GM18519 (cell line): ENCODE data around the gene CDH11.

Experiments
- ATAC-seq: cut with Tn5 transposase; IDR thresholded peaks from one replicate; pipeline ENCODE4 v1.9.1; 2021; ENCODE audit warnings: mild to moderate bottlenecking, moderate library complexity; ENCODE audit not compliant: unreplicated experiment, low FRiP score

CDH11 gene

DNA sequence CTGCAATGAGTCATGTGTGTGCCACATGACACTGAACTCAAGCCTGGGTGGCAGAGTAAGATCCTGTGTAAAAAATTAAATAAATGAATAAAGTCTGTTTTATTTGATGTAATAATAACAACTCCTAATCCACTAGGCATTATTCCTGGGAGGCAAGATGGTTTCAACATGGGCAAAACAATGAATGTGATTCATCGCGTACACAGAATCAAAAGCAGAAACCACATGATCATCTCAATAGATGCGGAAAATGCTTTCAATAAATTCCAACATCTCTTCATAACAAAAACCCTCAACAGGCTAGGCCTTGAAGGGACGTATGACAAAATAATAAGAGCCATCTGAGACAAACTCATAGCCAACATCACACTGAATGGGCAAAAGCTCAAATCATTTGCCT is 195.4 kb downstream of the CDH11 start:
- no peak for ATAC-seq

DNA sequence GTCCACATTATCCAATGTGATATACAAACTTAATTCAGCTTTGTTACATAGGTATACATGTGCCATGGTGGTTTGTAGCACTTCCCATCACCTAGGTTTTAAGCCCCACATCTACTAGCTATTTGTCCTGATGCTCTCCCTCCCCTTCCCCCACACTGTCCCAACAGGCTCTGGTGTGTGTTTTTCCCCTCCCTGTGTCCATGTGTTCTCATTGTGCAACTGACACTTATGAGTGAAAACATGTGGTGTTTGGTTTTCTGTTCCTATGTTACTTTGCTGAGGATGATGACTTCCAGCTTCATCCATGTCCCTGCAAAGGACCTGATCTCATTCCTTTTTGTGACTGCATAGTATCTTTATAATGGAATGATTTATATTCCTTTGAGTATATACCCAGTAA is 196.7 kb downstream of the CDH11 start:
- ATAC-seq: no peak

GRCh38 chr16:64924086-64924485 is 197.8 kb downstream of the CDH11 start:
- no peak for ATAC-seq

GRCh38 chr16:64919929-64920607 is 201.8 kb downstream of the CDH11 start:
- ATAC-seq: no peak

GRCh38 chr16:64919141-64919540 is 202.7 kb downstream of the CDH11 start:
- ATAC-seq: no peak

GRCh38 chr16:64916051-64916450 is 205.8 kb downstream of the CDH11 start:
- no peak for ATAC-seq

DNA sequence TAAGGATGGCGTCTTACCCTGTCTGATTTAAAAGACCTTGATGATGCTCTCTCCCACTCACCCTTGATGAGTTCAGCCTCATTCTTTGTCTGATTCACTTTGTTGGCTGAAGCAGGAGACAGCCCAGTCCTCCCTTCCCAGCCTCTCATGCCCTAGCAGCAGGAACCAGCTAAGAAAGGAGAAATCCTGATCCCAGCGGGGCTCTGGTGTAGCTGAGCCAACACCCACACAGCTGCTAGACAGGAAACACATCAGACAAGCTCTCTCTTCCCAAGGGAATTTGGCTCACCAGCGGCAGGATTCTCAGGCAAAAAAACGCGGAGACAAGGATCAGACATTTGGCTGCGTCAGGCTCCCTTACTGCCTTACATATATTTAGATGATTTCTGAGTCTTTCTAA is 211.5 kb downstream of the CDH11 start:
- ATAC-seq: no peak

DNA sequence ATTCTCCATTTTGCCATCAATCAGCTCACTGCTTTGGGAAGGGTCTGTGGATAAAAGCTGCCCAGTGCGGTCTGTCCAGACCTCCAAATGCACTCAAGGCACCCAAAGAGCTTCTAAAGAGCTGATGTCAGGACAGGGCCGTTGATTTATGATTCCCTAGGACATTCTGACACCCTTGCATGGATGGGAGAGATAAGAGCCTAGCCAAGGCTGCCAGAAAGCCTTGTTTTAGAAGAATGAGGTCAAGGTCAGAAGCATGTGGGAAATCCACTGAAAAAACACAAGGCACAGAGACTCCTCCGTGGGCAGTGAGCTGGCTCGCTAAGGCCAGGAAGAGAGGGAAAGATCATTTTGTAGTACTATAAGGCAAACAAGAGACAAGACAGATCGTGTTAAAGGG is 214.0 kb downstream of the CDH11 start:
- ATAC-seq: no peak

DNA sequence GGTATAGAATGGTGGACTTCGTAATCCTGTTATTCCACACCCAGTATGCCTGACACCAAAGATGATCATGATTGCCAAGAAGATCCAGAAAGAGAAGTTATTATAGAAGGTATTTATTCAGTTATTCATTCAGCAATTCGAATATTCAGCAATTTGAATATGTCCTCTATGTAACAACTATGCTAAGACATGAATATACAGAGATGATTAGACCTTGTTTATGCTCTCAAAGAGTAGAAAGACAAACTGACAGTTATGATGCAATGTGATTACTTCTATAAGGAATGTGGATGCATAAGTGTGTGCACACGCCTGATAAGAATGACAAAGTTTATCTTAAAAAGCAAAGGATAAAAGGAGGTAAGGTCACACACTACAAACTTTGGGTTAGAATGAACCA is 218.1 kb downstream of the CDH11 start:
- no peak for ATAC-seq

- ATAC-seq: no peak
Observed at GRCh38 chr16:64900517-64900916, 221.3 kb downstream of the CDH11 start.

- ATAC-seq: no peak
Observed at GRCh38 chr16:64900019-64900418, 221.8 kb downstream of the CDH11 start.

- no peak for ATAC-seq
Observed at GRCh38 chr16:64898159-64898558, 223.7 kb downstream of the CDH11 start.
